CD8-positive, alpha-beta memory T cell (primary cell): ENCODE results near the gene NR6A1. TPM values are rescaled to one million over a fixed set of nuclear protein-coding genes. Genes with fewer than 3 reads are reported as not detected.

ENCODE experiments used
- CTCF ChIA-PET: fragments of 350-600 bp; sonication (Branson Sonifier 250); formaldehyde crosslinking; loops from one replicate; lab custom pipeline; 2021; ENCODE audit warnings: antibody characterized with exemption; lab: Charles Lee
- POLR2A ChIA-PET: fragments of 350-600 bp; sonication (Branson Sonifier 250); formaldehyde crosslinking; loops from one replicate; lab custom pipeline; 2021; ENCODE audit warnings: antibody characterized with exemption; lab: Charles Lee
- DNase-seq, 5 donors: peaks; one replicate each; pipeline versions ENCODE4 v3.0.0 to v3.0.0-alpha.2; 2020 to 2022; ENCODE audit warnings: mixed read lengths in 1 of 5
- H3K27ac ChIP-seq: one replicate; pipeline ENCODE4 v1.7.0; 2013; ENCODE audit warnings: low read depth, mild to moderate bottlenecking, low read length, moderate library complexity
- H3K27me3 ChIP-seq: 2 replicates; pipeline ENCODE4 v1.7.0; 2013; ENCODE audit warnings: low read length, mild to moderate bottlenecking; ENCODE audit not compliant: insufficient read depth, poor library complexity, severe bottlenecking
- H3K36me3 ChIP-seq: 2 replicates; pipeline ENCODE4 v1.7.0; 2013; ENCODE audit warnings: mild to moderate bottlenecking, low read length, moderate library complexity; ENCODE audit not compliant: insufficient read depth
- H3K4me1 ChIP-seq: 2 replicates; pipeline ENCODE4 v1.7.0; 2013; ENCODE audit warnings: mild to moderate bottlenecking, low read length, moderate library complexity; ENCODE audit not compliant: insufficient read depth
- H3K4me3 ChIP-seq: 2 replicates; pipeline ENCODE4 v1.7.0; 2013; ENCODE audit warnings: mild to moderate bottlenecking, low read length
- H3K9me3 ChIP-seq: 2 replicates; pipeline ENCODE4 v1.7.0; 2013; ENCODE audit warnings: mild to moderate bottlenecking, low read length
- H3K27ac Mint-ChIP-seq, 8 donors: one replicate each; pipeline ENCODE4 v1.8.0; 2020 to 2021; ENCODE audit warnings: mixed read lengths in 8 of 8, mild to moderate bottlenecking in 6 of 8, inconsistent platforms in 3 of 8, moderate library complexity in 3 of 8
- H3K27me3 Mint-ChIP-seq, 2 donors: one replicate each; pipeline ENCODE4 v1.8.0; 2020 to 2021; ENCODE audit warnings: mixed read lengths in 2 of 2, mild to moderate bottlenecking in 1 of 2, moderate library complexity in 1 of 2
- H3K36me3 Mint-ChIP-seq, 3 donors: one replicate each; pipeline ENCODE4 v1.8.0; 2020 to 2021; ENCODE audit warnings: mixed read lengths in 3 of 3, inconsistent platforms in 1 of 3, mild to moderate bottlenecking in 1 of 3
- H3K4me1 Mint-ChIP-seq, 3 donors: one replicate each; pipeline ENCODE4 v1.8.0; 2020 to 2021; ENCODE audit warnings: mixed read lengths in 3 of 3, inconsistent platforms in 1 of 3, mild to moderate bottlenecking in 1 of 3
- H3K4me3 Mint-ChIP-seq, 7 donors: one replicate each; pipeline ENCODE4 v1.8.0; 2020 to 2021; ENCODE audit warnings: mixed read lengths in 7 of 7, mild to moderate bottlenecking in 6 of 7, moderate library complexity in 4 of 7, inconsistent platforms in 2 of 7
- H3K9me3 Mint-ChIP-seq, 5 donors: one replicate each; pipeline ENCODE4 v1.8.0; 2020 to 2022; ENCODE audit warnings: mixed read lengths in 5 of 5, mild to moderate bottlenecking in 3 of 5, moderate library complexity in 2 of 5, inconsistent platforms in 1 of 5
- polyA plus RNA-seq: library from polyadenylated mRNA; unstranded; fragments of 300-500 nt; fragmentation: Illumina TruSeq; gene quantifications from one replicate; pipeline ENCODE4 v1.2.3, GENCODE V29; 2021
- total RNA-seq, 2 experiments: library from RNA; stranded (reverse); gene quantifications; one replicate each; pipeline ENCODE4 v1.2.3, GENCODE V29; 2021

NR6A1 gene
- total and polyA plus RNA-seq, 3 experiments from 2014 or later = 2.4 to 3.0 TPM; not detected in 1

GRCh38 chr9:124680714-124681390, 90.3 kb downstream of the NR6A1 start:
- Mint-ChIP-seq H3K27me3 (peaks cover 10 to 11% of the 10 kb centered on the region in 2 donors), H3K36me3 (no peaks in the 10 kb centered on the region), H3K4me3 (no peak overlapping the region), H3K9me3 (no peaks in the 10 kb centered on the region), H3K27ac (no peak overlapping the region), H3K4me1 (peaks cover 0 to 3% (median 0%) of the 10 kb centered on the region in 3 donors)
- CTCF ChIA-PET = no interaction called here
- no peaks in the 10 kb centered on the region for H3K36me3 ChIP-seq
- no peaks in the 10 kb centered on the region for H3K9me3 ChIP-seq
- no peaks in the 10 kb centered on the region for H3K27me3 ChIP-seq
- no peaks in the 10 kb centered on the region for H3K4me1 ChIP-seq
- H3K27ac ChIP-seq = no peak overlapping the region
- no peak for DNase-seq
- POLR2A ChIA-PET = no interaction called here
- no peak overlapping the region for H3K4me3 ChIP-seq

- CTCF ChIA-PET = interaction anchor here (0.6 kb wide), 1 partner anchor 63 kb away, joined by 3 read pairs; no protein-coding TSS in a partner anchor
- POLR2A ChIA-PET = no interaction called here
- Histone ChIP-seq H3K36me3 (no peaks in the 10 kb centered on the region), H3K4me1 (no peaks in the 10 kb centered on the region), H3K4me3 (no peak overlapping the region), H3K27ac (no peak overlapping the region), H3K9me3 (no peaks in the 10 kb centered on the region), H3K27me3 (no peaks in the 10 kb centered on the region)
- H3K4me1 Mint-ChIP-seq = peaks cover 0 to 3% (median 0%) of the 10 kb centered on the region in 3 donors
- H3K36me3 Mint-ChIP-seq = no peaks in the 10 kb centered on the region
- H3K9me3 Mint-ChIP-seq = no peaks in the 10 kb centered on the region
- H3K27me3 Mint-ChIP-seq = peaks cover 10 to 16% of the 10 kb centered on the region in 2 donors
- no peak overlapping the region for H3K4me3 Mint-ChIP-seq
- no peak overlapping the region for H3K27ac Mint-ChIP-seq
- DNase-seq = no peak
Measured at GRCh38 chr9:124680049-124680448, 91.1 kb downstream of the NR6A1 start.

GRCh38 chr9:124676159-124676551, 95.0 kb downstream of the NR6A1 start:
- Mint-ChIP-seq H3K27ac (no peak overlapping the region), H3K27me3 (peaks cover 7 to 22% of the 10 kb centered on the region in 2 donors), H3K4me1 (peaks cover 0 to 18% (median 15%) of the 10 kb centered on the region in 3 donors), H3K36me3 (no peaks in the 10 kb centered on the region), H3K9me3 (no peaks in the 10 kb centered on the region), H3K4me3 (no peak overlapping the region)
- Histone ChIP-seq H3K27me3 (no peaks in the 10 kb centered on the region), H3K4me3 (no peak overlapping the region), H3K36me3 (no peaks in the 10 kb centered on the region), H3K9me3 (no peaks in the 10 kb centered on the region), H3K4me1 (peaks cover 5% of the 10 kb centered on the region), H3K27ac (no peak overlapping the region)
- POLR2A ChIA-PET = no interaction called here
- no peak for DNase-seq
- CTCF ChIA-PET = interaction anchor here (0.7 kb wide), 1 partner anchor 362 kb away, joined by 3 read pairs; no protein-coding TSS in a partner anchor

- Mint-ChIP-seq H3K4me1 (peaks cover 0 to 15% (median 15%) of the 10 kb centered on the region in 3 donors), H3K27me3 (peaks cover 7 to 17% of the 10 kb centered on the region in 2 donors), H3K27ac (no peak overlapping the region), H3K4me3 (no peak overlapping the region), H3K36me3 (no peaks in the 10 kb centered on the region), H3K9me3 (no peaks in the 10 kb centered on the region)
- Histone ChIP-seq H3K4me1 (peaks cover 5% of the 10 kb centered on the region), H3K27ac (no peak overlapping the region), H3K27me3 (no peaks in the 10 kb centered on the region), H3K4me3 (no peak overlapping the region), H3K36me3 (no peaks in the 10 kb centered on the region), H3K9me3 (no peaks in the 10 kb centered on the region)
- no peak for DNase-seq
- ChIA-PET POLR2A (no interaction called here), CTCF (no interaction called here)
Measured at GRCh38 chr9:124675261-124676158, 95.6 kb downstream of the NR6A1 start.

GRCh38 chr9:124674651-124675050, 96.5 kb downstream of the NR6A1 start:
- no peak for DNase-seq
- Mint-ChIP-seq H3K9me3 (no peaks in the 10 kb centered on the region), H3K27me3 (peaks cover 7 to 17% of the 10 kb centered on the region in 2 donors), H3K27ac (no peak overlapping the region), H3K4me1 (peaks cover 0 to 15% (median 15%) of the 10 kb centered on the region in 3 donors), H3K4me3 (no peak overlapping the region), H3K36me3 (no peaks in the 10 kb centered on the region)
- Histone ChIP-seq H3K27me3 (no peaks in the 10 kb centered on the region), H3K4me1 (peaks cover 5% of the 10 kb centered on the region), H3K36me3 (no peaks in the 10 kb centered on the region), H3K4me3 (no peak overlapping the region), H3K9me3 (no peaks in the 10 kb centered on the region), H3K27ac (no peak overlapping the region)
- ChIA-PET CTCF (no interaction called here), POLR2A (no interaction called here)

- peaks cover 5% of the 10 kb centered on the region for H3K4me1 ChIP-seq
- ChIA-PET CTCF (interaction anchor here (1.1 kb wide), 1 partner anchor 56 kb away, joined by 3 read pairs; no protein-coding TSS in a partner anchor), POLR2A (no interaction called here)
- H3K36me3 ChIP-seq = no peaks in the 10 kb centered on the region
- DNase-seq = no peak
- no peak overlapping the region for H3K27ac Mint-ChIP-seq
- H3K36me3 Mint-ChIP-seq = no peaks in the 10 kb centered on the region
- H3K9me3 Mint-ChIP-seq = no peaks in the 10 kb centered on the region
- no peak overlapping the region for H3K4me3 Mint-ChIP-seq
- no peaks in the 10 kb centered on the region for H3K9me3 ChIP-seq
- peaks cover 3 to 17% of the 10 kb centered on the region in 2 donors for H3K27me3 Mint-ChIP-seq
- H3K27ac ChIP-seq = no peak overlapping the region
- H3K4me1 Mint-ChIP-seq = peaks cover 0 to 15% (median 15%) of the 10 kb centered on the region in 3 donors
- no peaks in the 10 kb centered on the region for H3K27me3 ChIP-seq
- H3K4me3 ChIP-seq = no peak overlapping the region
Measured at GRCh38 chr9:124673063-124673462, 98.0 kb downstream of the NR6A1 start.

- Mint-ChIP-seq H3K4me1 (peaks cover 0 to 15% (median 15%) of the 10 kb centered on the region in 3 donors), H3K9me3 (no peaks in the 10 kb centered on the region), H3K4me3 (no peak overlapping the region), H3K27me3 (peaks cover 1 to 17% of the 10 kb centered on the region in 2 donors), H3K36me3 (no peaks in the 10 kb centered on the region), H3K27ac (no peak overlapping the region)
- DNase-seq = no peak
- POLR2A ChIA-PET = no interaction called here
- H3K4me1 ChIP-seq = peaks cover 5% of the 10 kb centered on the region
- CTCF ChIA-PET = no interaction called here
- no peaks in the 10 kb centered on the region for H3K36me3 ChIP-seq
- H3K9me3 ChIP-seq = no peaks in the 10 kb centered on the region
- no peaks in the 10 kb centered on the region for H3K27me3 ChIP-seq
- H3K4me3 ChIP-seq = no peak overlapping the region
- no peak overlapping the region for H3K27ac ChIP-seq
Measured at GRCh38 chr9:124671861-124672260, 99.2 kb downstream of the NR6A1 start.

- H3K4me3 ChIP-seq = no peak overlapping the region
- H3K9me3 Mint-ChIP-seq = no peaks in the 10 kb centered on the region
- CTCF ChIA-PET = no interaction called here
- no peaks in the 10 kb centered on the region for H3K9me3 ChIP-seq
- no peaks in the 10 kb centered on the region for H3K36me3 ChIP-seq
- H3K4me1 ChIP-seq = no peaks in the 10 kb centered on the region
- no peak overlapping the region for H3K4me3 Mint-ChIP-seq
- H3K36me3 Mint-ChIP-seq = no peaks in the 10 kb centered on the region
- DNase-seq = no peak
- peaks cover 0 to 31% of the 10 kb centered on the region in 2 donors for H3K27me3 Mint-ChIP-seq
- H3K27ac Mint-ChIP-seq = peak overlapping the region in 1 of 8 donors; percentile 40
- POLR2A ChIA-PET = no interaction called here
- no peak overlapping the region for H3K27ac ChIP-seq
- no peaks in the 10 kb centered on the region for H3K27me3 ChIP-seq
- H3K4me1 Mint-ChIP-seq = no peaks in the 10 kb centered on the region
Measured at GRCh38 chr9:124666642-124667041, 104.5 kb downstream of the NR6A1 start.
